ENCODE results near the gene COX20. TPM values are rescaled to one million over a fixed set of nuclear protein-coding genes. Genes with fewer than 3 reads are reported as not detected.

Gene COX20
- total and polyA plus RNA-seq, 2 of the 8 experiments (the other 6 are each of a cell fraction or from before 2014, with no cell fraction given) = 17.5 to 28.8 TPM

- TF ChIP-seq CHD7 (IDR thresholded peaks at IDR 0.05; ENCODE audit: insufficient replicate concordance, low read length) (no peak), RFX5 (IDR thresholded peaks at IDR 0.05; ENCODE audit: borderline replicate concordance, low read depth, low read length) (no peak), TAF1 (IDR thresholded peaks at IDR 0.05; ENCODE audit: low read depth, low read length) (peak; percentile 82), CEBPB (IDR thresholded peaks at IDR 0.05; ENCODE audit: low read depth, low read length) (peak; percentile 93), RXRA (IDR thresholded peaks at IDR 0.05; ENCODE audit: insufficient read depth, low read depth, low read length) (no peak), BCL11A (IDR thresholded peaks at IDR 0.05; ENCODE audit: low read depth in 2 of 2, low read length in 2 of 2) (no peak), ASH2L (IDR thresholded peaks at IDR 0.05; ENCODE audit: low read length) (peak; percentile 76), CHD1 (IDR thresholded peaks at IDR 0.05; ENCODE audit: low read depth, low read length) (no peak), ATF3 (IDR thresholded peaks at IDR 0.05; ENCODE audit: insufficient read depth, low read depth, low read length) (no peak), TAF7 (optimal IDR thresholded peaks at IDR 0.05; ENCODE audit: borderline replicate concordance, low read depth, low read length) (peak; percentile 13)
Measured at GRCh38 chr1:244862699-244863490, 27.4 kb downstream of the COX20 start (continued).

Measured in H1 (cell line).